ENCODE results near the gene HAUS7. TPM values are rescaled to one million over a fixed set of nuclear protein-coding genes. Genes with fewer than 3 reads are reported as not detected.

The HAUS7 gene
- total RNA-seq, 1 experiment from 2014 or later = 35.7 TPM

GRCh38 chrX:153477364-153477857, 7.0 kb upstream of the HAUS7 start:
- no peak for DNase-seq (ENCODE audit: low read depth)

GRCh38 chrX:153476666-153477363, 6.4 kb upstream of the HAUS7 start:
- DNase-seq (ENCODE audit: low read depth) = peak; percentile 82

- DNase-seq (ENCODE audit: low read depth) = no peak
Measured at GRCh38 chrX:153475751-153476281, 5.4 kb upstream of the HAUS7 start.

- DNase-seq (ENCODE audit: low read depth) = no peak
Measured at GRCh38 chrX:153475271-153475670, 4.9 kb upstream of the HAUS7 start.

GRCh38 chrX:153474718-153475117, 4.3 kb upstream of the HAUS7 start:
- peak; percentile 72 for DNase-seq (ENCODE audit: low read depth)

- no peak for DNase-seq (ENCODE audit: low read depth)
Measured at GRCh38 chrX:153474266-153474665, 3.9 kb upstream of the HAUS7 start.

- DNase-seq (ENCODE audit: low read depth) = no peak
Measured at GRCh38 chrX:153473126-153473525, 2.8 kb upstream of the HAUS7 start.

GRCh38 chrX:153471663-153472280, 1.4 kb upstream of the HAUS7 start:
- no peak for DNase-seq (ENCODE audit: low read depth)

- peak; percentile 46 for DNase-seq (ENCODE audit: low read depth)
Measured at GRCh38 chrX:153469811-153470410, 465 bp downstream of the HAUS7 start.

- DNase-seq (ENCODE audit: low read depth) = no peak
Measured at GRCh38 chrX:153468008-153468580, 2.3 kb downstream of the HAUS7 start.

- DNase-seq (ENCODE audit: low read depth) = no peak
Measured at GRCh38 chrX:153465691-153466380, 4.5 kb downstream of the HAUS7 start.

GRCh38 chrX:153464116-153464515, 6.3 kb downstream of the HAUS7 start:
- no peak for DNase-seq (ENCODE audit: low read depth)

GRCh38 chrX:153463556-153463955, 6.8 kb downstream of the HAUS7 start:
- DNase-seq (ENCODE audit: low read depth) = no peak

- DNase-seq (ENCODE audit: low read depth) = no peak
Measured at GRCh38 chrX:153463031-153463430, 7.3 kb downstream of the HAUS7 start.

- no peak for DNase-seq (ENCODE audit: low read depth)
Measured at GRCh38 chrX:153462291-153462690, 8.1 kb downstream of the HAUS7 start.

GRCh38 chrX:153460826-153461225, 9.6 kb downstream of the HAUS7 start:
- DNase-seq (ENCODE audit: low read depth) = peak; percentile 41

GRCh38 chrX:153459986-153460385, 10.4 kb downstream of the HAUS7 start:
- DNase-seq (ENCODE audit: low read depth) = no peak

- DNase-seq (ENCODE audit: low read depth) = no peak
Measured at GRCh38 chrX:153458476-153458875, 11.9 kb downstream of the HAUS7 start.

- DNase-seq (ENCODE audit: low read depth) = no peak
Measured at GRCh38 chrX:153457827-153458466, 12.4 kb downstream of the HAUS7 start.

- DNase-seq (ENCODE audit: low read depth) = no peak
Measured at GRCh38 chrX:153457136-153457825, 13.1 kb downstream of the HAUS7 start.

- no peak for DNase-seq (ENCODE audit: low read depth)
Measured at GRCh38 chrX:153456704-153457103, 13.7 kb downstream of the HAUS7 start.

Measured in Daoy (cell line).